ENCODE results near the gene TP53TG3. TPM values are rescaled to one million over a fixed set of nuclear protein-coding genes. Genes with fewer than 3 reads are reported as not detected.

Gene TP53TG3
- total RNA-seq, result not detected in 2 replicates

GRCh38 chr16:32676065-32676464 lies at the start of gene TP53TG3:
Gene TP53TG3, minus strand, starts transcription at chr16:32676165. Its CDS starts 68 bp downstream, at chr16:32676097.

All from smooth muscle cell of bladder (primary cell).